ENCODE measurements around the gene TRAP1.

DNA sequence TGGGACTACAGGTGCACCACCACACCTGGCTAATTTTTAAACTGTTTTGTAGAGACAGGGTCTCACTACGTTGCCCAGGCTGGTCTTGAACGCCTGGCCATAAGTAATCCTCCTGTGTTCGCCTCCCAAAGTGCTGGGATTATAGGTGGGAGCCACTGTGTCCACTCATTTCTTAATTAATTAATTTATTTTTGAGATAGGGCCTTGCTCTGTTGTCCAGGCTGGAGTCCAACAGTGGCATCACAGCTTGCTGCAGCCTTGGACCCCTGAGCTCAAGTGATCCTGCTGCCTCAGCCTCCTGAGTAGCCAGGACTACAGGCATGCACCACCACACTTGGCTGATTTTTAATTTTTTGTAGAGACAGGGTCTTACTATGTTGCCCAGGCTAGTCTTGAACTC, 47.1 kb upstream of the TRAP1 start:
- TF ChIP-seq, protein P1, sequence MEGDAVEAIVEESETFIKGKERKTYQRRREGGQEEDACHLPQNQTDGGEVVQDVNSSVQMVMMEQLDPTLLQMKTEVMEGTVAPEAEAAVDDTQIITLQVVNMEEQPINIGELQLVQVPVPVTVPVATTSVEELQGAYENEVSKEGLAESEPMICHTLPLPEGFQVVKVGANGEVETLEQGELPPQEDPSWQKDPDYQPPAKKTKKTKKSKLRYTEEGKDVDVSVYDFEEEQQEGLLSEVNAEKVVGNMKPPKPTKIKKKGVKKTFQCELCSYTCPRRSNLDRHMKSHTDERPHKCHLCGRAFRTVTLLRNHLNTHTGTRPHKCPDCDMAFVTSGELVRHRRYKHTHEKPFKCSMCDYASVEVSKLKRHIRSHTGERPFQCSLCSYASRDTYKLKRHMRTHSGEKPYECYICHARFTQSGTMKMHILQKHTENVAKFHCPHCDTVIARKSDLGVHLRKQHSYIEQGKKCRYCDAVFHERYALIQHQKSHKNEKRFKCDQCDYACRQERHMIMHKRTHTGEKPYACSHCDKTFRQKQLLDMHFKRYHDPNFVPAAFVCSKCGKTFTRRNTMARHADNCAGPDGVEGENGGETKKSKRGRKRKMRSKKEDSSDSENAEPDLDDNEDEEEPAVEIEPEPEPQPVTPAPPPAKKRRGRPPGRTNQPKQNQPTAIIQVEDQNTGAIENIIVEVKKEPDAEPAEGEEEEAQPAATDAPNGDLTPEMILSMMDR (IDR thresholded peaks at IDR 0.05; ENCODE audit: low read depth, low read length), result no peak
- no peak for TF ChIP-seq EZH2phosphoT487 (IDR thresholded peaks at IDR 0.05; ENCODE audit: low read depth)
